ENCODE results near the gene KIF5A. TPM values are rescaled to one million over a fixed set of nuclear protein-coding genes. Genes with fewer than 3 reads are reported as not detected.
"Not testable (repeated sequence)": the region's sequence is repeated elsewhere in the genome, so short reads cannot be mapped to it uniquely, and the experiment has no call there.

KIF5A gene
- total RNA-seq, 2 donors from 2014 or later, result 0.81 to 2.7 TPM

DNA sequence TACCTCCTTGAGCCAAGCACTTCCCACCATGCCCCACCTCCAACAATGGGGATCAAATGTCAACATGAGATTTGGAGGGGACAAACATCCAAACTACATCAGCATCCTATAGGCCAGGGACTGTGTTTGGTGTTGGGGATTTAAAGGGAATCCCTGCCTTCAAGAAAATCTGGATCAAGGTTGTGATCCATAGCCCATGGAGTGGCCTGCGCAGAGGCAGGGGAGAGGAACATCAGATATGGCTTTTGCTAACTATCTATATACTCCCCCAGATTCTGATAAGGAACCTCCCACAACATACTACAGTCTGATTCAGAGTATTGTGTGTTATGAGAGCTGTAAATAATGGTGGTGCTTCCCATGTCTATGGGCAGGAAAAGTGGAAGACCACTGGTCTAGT lies 5.1 kb downstream of the KIF5A start:
- no peaks in the 10 kb centered on the region for H3K9me3 ChIP-seq
- no peaks in the 10 kb centered on the region for H3K36me3 ChIP-seq
- DNase-seq (ENCODE audit: low spot score), result no peak
- ATAC-seq (ENCODE audit: insufficient number of reproducible peaks, low FRiP score, low read depth), result no peak
- H3K27ac ChIP-seq, result no peak overlapping the region
- no peak overlapping the region for H3K4me3 ChIP-seq
- TF ChIP-seq, protein P1, sequence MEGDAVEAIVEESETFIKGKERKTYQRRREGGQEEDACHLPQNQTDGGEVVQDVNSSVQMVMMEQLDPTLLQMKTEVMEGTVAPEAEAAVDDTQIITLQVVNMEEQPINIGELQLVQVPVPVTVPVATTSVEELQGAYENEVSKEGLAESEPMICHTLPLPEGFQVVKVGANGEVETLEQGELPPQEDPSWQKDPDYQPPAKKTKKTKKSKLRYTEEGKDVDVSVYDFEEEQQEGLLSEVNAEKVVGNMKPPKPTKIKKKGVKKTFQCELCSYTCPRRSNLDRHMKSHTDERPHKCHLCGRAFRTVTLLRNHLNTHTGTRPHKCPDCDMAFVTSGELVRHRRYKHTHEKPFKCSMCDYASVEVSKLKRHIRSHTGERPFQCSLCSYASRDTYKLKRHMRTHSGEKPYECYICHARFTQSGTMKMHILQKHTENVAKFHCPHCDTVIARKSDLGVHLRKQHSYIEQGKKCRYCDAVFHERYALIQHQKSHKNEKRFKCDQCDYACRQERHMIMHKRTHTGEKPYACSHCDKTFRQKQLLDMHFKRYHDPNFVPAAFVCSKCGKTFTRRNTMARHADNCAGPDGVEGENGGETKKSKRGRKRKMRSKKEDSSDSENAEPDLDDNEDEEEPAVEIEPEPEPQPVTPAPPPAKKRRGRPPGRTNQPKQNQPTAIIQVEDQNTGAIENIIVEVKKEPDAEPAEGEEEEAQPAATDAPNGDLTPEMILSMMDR (IDR thresholded peaks at IDR 0.05), result no peak
- H3K4me1 ChIP-seq (ENCODE audit: control insufficient read depth in 1 of 2, low read depth in 2 of 2), result peaks cover 0 to 9% of the 10 kb centered on the region in 2 donors
- H3K27me3 ChIP-seq (replicated peaks; ENCODE audit: insufficient read depth), result no peaks in the 10 kb centered on the region

DNA sequence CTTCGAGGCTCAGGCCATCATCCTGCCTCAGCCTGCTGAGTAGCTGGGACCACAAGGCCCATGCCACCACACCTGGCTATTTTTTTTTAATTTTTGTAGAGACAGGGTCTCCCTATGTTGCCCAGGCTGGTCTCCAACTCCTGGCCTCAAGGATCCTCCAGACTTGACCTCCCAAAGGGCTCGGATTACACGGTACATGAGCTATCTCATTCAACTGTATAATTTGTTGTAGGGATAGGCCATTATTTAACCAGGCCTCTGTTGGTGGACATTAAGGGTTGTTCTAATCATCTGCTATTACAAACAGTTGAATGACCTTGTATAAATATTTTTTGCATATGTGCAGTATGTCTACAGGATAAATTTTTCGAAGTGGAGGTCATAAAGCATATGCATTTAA lies 9.0 kb downstream of the KIF5A start:
- DNase-seq (ENCODE audit: low spot score) (no peak), ATAC-seq (ENCODE audit: insufficient number of reproducible peaks, low FRiP score, low read depth) (no peak)
- H3K9me3 ChIP-seq, result no peaks in the 10 kb centered on the region
- H3K27ac ChIP-seq, result no peak overlapping the region
- no peak overlapping the region for H3K4me3 ChIP-seq
- no peaks in the 10 kb centered on the region for H3K36me3 ChIP-seq
- TF ChIP-seq, protein P1 (IDR thresholded peaks at IDR 0.05), result no peak
- H3K4me1 ChIP-seq (ENCODE audit: control insufficient read depth in 1 of 2, low read depth in 2 of 2), result no peaks in the 10 kb centered on the region
- no peaks in the 10 kb centered on the region for H3K27me3 ChIP-seq (replicated peaks; ENCODE audit: insufficient read depth)

DNA sequence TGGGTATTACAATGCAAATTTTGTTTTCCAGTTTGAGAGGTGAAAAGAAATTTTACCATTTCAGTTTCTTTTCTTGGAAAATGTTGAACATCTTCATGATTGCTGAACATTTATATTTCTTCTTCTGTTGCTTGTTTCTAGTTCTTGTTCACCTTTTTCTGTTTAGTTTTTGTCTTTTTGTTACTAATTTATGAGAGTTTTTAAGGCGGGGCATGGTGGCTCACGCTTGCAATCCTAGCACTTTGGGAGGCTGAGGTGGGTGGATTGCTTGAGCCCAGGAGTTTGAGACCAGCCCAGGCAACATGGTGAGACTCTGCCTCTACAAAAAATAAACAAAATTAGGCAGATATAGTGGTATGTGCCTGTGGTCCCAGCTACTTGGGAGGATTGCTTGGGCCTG lies 10.7 kb downstream of the KIF5A start:
- DNase-seq (ENCODE audit: low spot score), result no peak
- Histone ChIP-seq H3K27ac (no peak overlapping the region), H3K4me3 (no peak overlapping the region), H3K36me3 (no peaks in the 10 kb centered on the region), H3K27me3 (replicated peaks; ENCODE audit: insufficient read depth) (no peaks in the 10 kb centered on the region), H3K9me3 (no peaks in the 10 kb centered on the region), H3K4me1 (ENCODE audit: control insufficient read depth in 1 of 2, low read depth in 2 of 2) (no peaks in the 10 kb centered on the region)
- TF ChIP-seq, protein P1 (IDR thresholded peaks at IDR 0.05), result no peak
- no peak for ATAC-seq (ENCODE audit: insufficient number of reproducible peaks, low FRiP score, low read depth)

DNA sequence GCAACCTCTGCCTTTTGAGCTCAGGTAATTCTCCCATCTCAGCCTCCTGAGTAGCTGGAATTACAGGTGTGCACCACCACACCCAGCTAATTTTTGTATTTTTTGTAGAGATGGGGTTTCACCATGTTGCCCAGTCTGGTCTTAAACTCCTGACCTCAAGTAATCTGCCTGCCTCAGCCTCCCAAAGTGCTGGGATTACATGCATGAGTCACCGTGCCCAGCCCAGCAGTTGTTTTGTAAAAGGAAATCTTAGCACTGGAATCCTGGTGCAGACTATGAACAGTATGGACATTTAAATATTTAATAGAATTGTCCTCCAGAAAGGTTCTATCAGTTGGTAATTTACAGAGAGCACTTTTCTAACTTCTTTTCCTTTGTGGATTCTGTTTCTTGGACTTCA lies 11.3 kb downstream of the KIF5A start:
- H3K4me1 ChIP-seq (ENCODE audit: control insufficient read depth in 1 of 2, low read depth in 2 of 2); H3K9me3 ChIP-seq; H3K4me3 ChIP-seq; DNase-seq (ENCODE audit: low spot score); ATAC-seq (ENCODE audit: insufficient number of reproducible peaks, low FRiP score, low read depth); H3K27me3 ChIP-seq (replicated peaks; ENCODE audit: insufficient read depth); H3K36me3 ChIP-seq; H3K27ac ChIP-seq: not testable (repeated sequence)

DNA sequence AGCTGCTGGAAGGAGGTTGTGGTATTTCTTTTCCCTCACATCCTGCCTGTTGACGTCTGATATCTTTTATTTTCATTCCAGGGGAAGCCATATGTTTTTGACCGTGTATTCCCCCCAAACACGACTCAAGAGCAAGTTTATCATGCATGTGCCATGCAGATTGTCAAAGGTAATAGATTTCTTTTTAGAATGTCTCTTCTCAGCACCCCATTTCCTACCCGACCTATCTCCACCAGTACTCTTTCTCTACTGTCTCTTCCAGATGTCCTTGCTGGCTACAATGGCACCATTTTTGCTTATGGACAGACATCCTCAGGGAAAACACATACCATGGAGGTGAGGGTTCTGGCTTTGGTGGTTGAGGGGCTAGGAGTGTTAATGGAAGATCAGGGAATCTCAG lies 13.5 kb downstream of the KIF5A start:
- DNase-seq (ENCODE audit: low spot score), result no peak
- H3K36me3 ChIP-seq, result no peaks in the 10 kb centered on the region
- H3K4me1 ChIP-seq (ENCODE audit: control insufficient read depth in 1 of 2, low read depth in 2 of 2), result no peaks in the 10 kb centered on the region
- no peak overlapping the region for H3K4me3 ChIP-seq
- H3K9me3 ChIP-seq, result no peaks in the 10 kb centered on the region
- TF ChIP-seq, protein P1 (IDR thresholded peaks at IDR 0.05), result no peak
- H3K27me3 ChIP-seq (replicated peaks; ENCODE audit: insufficient read depth), result no peaks in the 10 kb centered on the region
- H3K27ac ChIP-seq, result no peak overlapping the region
- ATAC-seq (ENCODE audit: insufficient number of reproducible peaks, low FRiP score, low read depth), result no peak

DNA sequence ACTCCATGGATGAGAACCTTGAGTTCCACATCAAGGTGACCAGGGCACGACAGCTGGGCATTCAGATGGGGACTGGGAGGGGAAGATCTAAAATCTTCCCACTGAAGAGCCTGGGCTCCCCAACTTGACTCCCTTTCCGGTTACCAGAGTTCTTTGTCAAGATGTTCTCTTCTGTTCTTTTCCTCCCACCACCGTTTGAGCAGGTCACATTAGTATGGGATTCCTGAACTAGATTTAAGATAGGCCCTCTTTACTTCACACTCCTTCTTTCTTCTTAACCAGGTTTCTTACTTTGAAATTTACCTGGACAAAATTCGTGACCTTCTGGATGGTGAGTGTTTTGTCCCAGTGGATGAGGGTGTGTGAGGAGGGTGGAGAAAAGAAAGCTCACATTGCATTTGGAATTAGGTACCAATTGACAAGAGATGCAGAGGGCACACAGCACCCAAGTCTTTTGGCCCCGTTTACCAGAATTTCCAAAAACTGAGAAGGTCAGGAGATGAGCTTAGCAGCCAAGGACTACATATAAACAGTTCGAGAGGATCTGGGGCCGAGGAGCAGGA lies 14.4 kb downstream of the KIF5A start:
- Histone ChIP-seq H3K36me3 (no peaks in the 10 kb centered on the region), H3K27me3 (replicated peaks; ENCODE audit: insufficient read depth) (no peaks in the 10 kb centered on the region), H3K9me3 (no peaks in the 10 kb centered on the region), H3K27ac (no peak overlapping the region), H3K4me3 (no peak overlapping the region), H3K4me1 (ENCODE audit: control insufficient read depth in 1 of 2, low read depth in 2 of 2) (no peaks in the 10 kb centered on the region)
- ATAC-seq (ENCODE audit: insufficient number of reproducible peaks, low FRiP score, low read depth) (no peak), DNase-seq (ENCODE audit: low spot score) (no peak)
- TF ChIP-seq, protein P1 (IDR thresholded peaks at IDR 0.05), result no peak

Data from thoracic aorta (tissue), 2 donors.